Coronary artery (tissue), 2 donors: ENCODE measurements around the gene DQX1.
A peak's percentile ranks its signal among the peaks of the same experiment; 100 is the strongest.

Experiments used
- DNase-seq: peaks from one replicate; pipeline ENCODE4 v3.0.0-alpha.2; 2017; ENCODE audit warnings: low spot score
- H3K27ac ChIP-seq, 2 donors: fragments of 200-600 bp; sonication (generic); one replicate each; pipeline ENCODE4 v1.5.1; 2016 to 2019
- H3K4me3 ChIP-seq: fragments of 200-600 bp; sonication (generic); 2 replicates; pipeline ENCODE4 v1.5.1; 2016; ENCODE audit warnings: mild to moderate bottlenecking, moderate library complexity
- CTCF ChIP-seq: fragments of 200-600 bp; sonication (generic); IDR thresholded peaks from one replicate; pipeline ENCODE4 v1.5.1; 2019; ENCODE audit warnings: antibody characterized with exemption

Gene DQX1

GRCh38 chr2:74524955-74525716 is 895 bp downstream of the DQX1 start:
- Histone ChIP-seq H3K27ac (no peak overlapping the region), H3K4me3 (no peak overlapping the region)
- TF ChIP-seq CTCF, result no peak
- DNase-seq, result no peak

- no peak for DNase-seq
- Histone ChIP-seq H3K4me3 (no peak overlapping the region), H3K27ac (no peak overlapping the region)
- TF ChIP-seq CTCF, result no peak
These were observed 2.0 kb downstream of the DQX1 start for GRCh38 chr2:74524005-74524404.

GRCh38 chr2:74522516-74522915 is 3.5 kb downstream of the DQX1 start:
- DNase-seq, result no peak
- TF ChIP-seq CTCF, result no peak
- no peak overlapping the region for H3K27ac ChIP-seq
- no peak overlapping the region for H3K4me3 ChIP-seq

- TF ChIP-seq CTCF, result no peak
- Histone ChIP-seq H3K4me3 (peak overlapping the region; percentile 62), H3K27ac (no peak overlapping the region)
- no peak for DNase-seq
These were observed 9.4 kb downstream of the DQX1 start for GRCh38 chr2:74516650-74517049.

- no peak for DNase-seq
- no peak for TF ChIP-seq CTCF
- H3K4me3 ChIP-seq, result peak overlapping the region; percentile 62
- no peak overlapping the region for H3K27ac ChIP-seq
These were observed 9.9 kb downstream of the DQX1 start for GRCh38 chr2:74515981-74516633.

- H3K4me3 ChIP-seq, result peak overlapping the region; percentile 62
These were observed 10.6 kb downstream of the DQX1 start for GRCh38 chr2:74515271-74515980.

More at GRCh38 chr2:74515271-74515980, 10.6 kb downstream of the DQX1 start:
- TF ChIP-seq CTCF, result no peak
- no peak overlapping the region for H3K27ac ChIP-seq
- no peak for DNase-seq
